ENCODE measurements around the gene KLF2.
A peak's percentile ranks its signal among the peaks of the same experiment; 100 is the strongest.
"Not testable (repeated sequence)": the region's sequence is repeated elsewhere in the genome, so short reads cannot be mapped to it uniquely, and the experiment has no call there.

KLF2 gene

GRCh38 chr19:16338470-16339360 is 14.1 kb downstream of the KLF2 start:
- peak; percentile 53 to 64 for DNase-seq

- DNase-seq = no peak
These were observed 14.7 kb downstream of the KLF2 start for GRCh38 chr19:16339361-16339725.

- no peak for DNase-seq
These were observed 15.5 kb downstream of the KLF2 start for GRCh38 chr19:16340092-16340491.

- DNase-seq = no peak
These were observed 16.0 kb downstream of the KLF2 start for GRCh38 chr19:16340654-16341053.

- peak; percentile 79 to 81 for DNase-seq
These were observed 17.5 kb downstream of the KLF2 start for GRCh38 chr19:16342002-16342715.

GRCh38 chr19:16343156-16343555 is 18.5 kb downstream of the KLF2 start:
- DNase-seq = peak in 1 of 2 donors; percentile 52

GRCh38 chr19:16345457-16345856 is 20.8 kb downstream of the KLF2 start:
- DNase-seq = no peak

- not testable (repeated sequence) for DNase-seq
These were observed 22.5 kb downstream of the KLF2 start for GRCh38 chr19:16347099-16347498.

- no peak for DNase-seq
These were observed 23.1 kb downstream of the KLF2 start for GRCh38 chr19:16347706-16348105.

GRCh38 chr19:16349551-16350152 is 25.0 kb downstream of the KLF2 start:
- DNase-seq = no peak

GRCh38 chr19:16351133-16351809 is 26.6 kb downstream of the KLF2 start:
- peak in 1 of 2 donors; percentile 47 for DNase-seq

GRCh38 chr19:16355293-16356043 is 30.8 kb downstream of the KLF2 start:
- no peak for DNase-seq

GRCh38 chr19:16358456-16358855 is 33.8 kb downstream of the KLF2 start:
- DNase-seq = no peak

GRCh38 chr19:16359074-16359473 is 34.4 kb downstream of the KLF2 start:
- DNase-seq = peak in 1 of 2 donors; percentile 29

GRCh38 chr19:16359964-16360363 is 35.3 kb downstream of the KLF2 start:
- no peak for DNase-seq

GRCh38 chr19:16360738-16361137 is 36.1 kb downstream of the KLF2 start:
- no peak for DNase-seq

GRCh38 chr19:16361254-16361653 is 36.6 kb downstream of the KLF2 start:
- DNase-seq = no peak

- DNase-seq = no peak
These were observed 37.3 kb downstream of the KLF2 start for GRCh38 chr19:16361926-16362325.

GRCh38 chr19:16363133-16363851 is 38.7 kb downstream of the KLF2 start:
- DNase-seq = no peak

GRCh38 chr19:16363852-16364230 is 39.2 kb downstream of the KLF2 start:
- DNase-seq = no peak

- no peak for DNase-seq
These were observed 39.7 kb downstream of the KLF2 start for GRCh38 chr19:16364231-16364865.

Data from CD4-positive, alpha-beta T cell treated with Interferon alpha-2 for 1 hour (primary cell).